CD14-positive monocyte (primary cell): Measurements from ENCODE around the gene NDUFC2. TPM values are rescaled to one million over a fixed set of nuclear protein-coding genes. Genes with fewer than 3 reads are reported as not detected.
"Not testable (repeated sequence)": the region's sequence is repeated elsewhere in the genome, so short reads cannot be mapped to it uniquely, and the experiment has no call there.

Experiments
- DNase-seq, 3 donors: peaks; one replicate each; pipeline ENCODE4 v3.0.0-alpha.2; 2011 to 2022
- H2AFZ ChIP-seq: 2 replicates; pipeline ENCODE4 v1.6.0; 2012; ENCODE audit warnings: mild to moderate bottlenecking, low read depth, low read length, inconsistent platforms; ENCODE audit not compliant: insufficient read depth, poor library complexity, severe bottlenecking
- H3K27ac ChIP-seq, 2 donors: 1 replicate in 1 of 2; 2 replicates in 1 of 2; pipeline ENCODE4 v1.5.1; 2012 to 2013; ENCODE audit warnings: low read length in 2 of 2, control low read depth in 1 of 2, inconsistent platforms in 1 of 2, low read depth in 1 of 2, mild to moderate bottlenecking in 1 of 2
- H3K27me3 ChIP-seq, 2 donors: one replicate each; pipeline versions ENCODE4 v1.6.0 to v1.6.1; 2011 to 2013; ENCODE audit warnings: low read length in 2 of 2; ENCODE audit not compliant: control insufficient read depth in 2 of 2, insufficient read depth in 2 of 2
- H3K36me3 ChIP-seq, 2 donors: replicated peaks in 1 of 2; 1 replicate in 1 of 2; 2 replicates in 1 of 2; pipeline versions ENCODE4 v1.5.1 to v1.6.1; 2012 to 2013; ENCODE audit warnings: low read length in 2 of 2, control low read depth in 1 of 2, inconsistent platforms in 1 of 2, mild to moderate bottlenecking in 1 of 2; ENCODE audit not compliant: insufficient read depth in 2 of 2, control insufficient read depth in 1 of 2
- H3K4me1 ChIP-seq, 2 donors: 1 replicate in 1 of 2; 2 replicates in 1 of 2; pipeline versions ENCODE4 v1.5.1 to v1.6.1; 2012 to 2013; ENCODE audit warnings: low read length in 2 of 2, control low read depth in 1 of 2, inconsistent platforms in 1 of 2, mild to moderate bottlenecking in 1 of 2, moderate library complexity in 1 of 2; ENCODE audit not compliant: insufficient read depth in 2 of 2, control insufficient read depth in 1 of 2
- H3K4me2 ChIP-seq: replicated peaks from 2 replicates; pipeline ENCODE3; 2012; ENCODE audit warnings: low read length, moderate library complexity, mild to moderate bottlenecking; ENCODE audit not compliant: poor library complexity, severe bottlenecking; ENCODE audit errors: extremely low read depth
- H3K4me3 ChIP-seq, 3 experiments: fragments of 200-600 bp in 1 of 3; sonication (generic) in 1 of 3; replicated peaks in 1 of 3; 1 replicate in 2 of 3; 2 replicates in 1 of 3; pipeline ENCODE4 v1.5.1; 2011 to 2013; ENCODE audit warnings: low read length in 3 of 3, mild to moderate bottlenecking in 3 of 3, control low read depth in 2 of 3, low read depth in 2 of 3, inconsistent platforms in 1 of 3, moderate library complexity in 1 of 3
- H3K79me2 ChIP-seq: 2 replicates; pipeline ENCODE4 v1.6.0; 2012; ENCODE audit warnings: mild to moderate bottlenecking, control low read depth, inconsistent platforms, low read length, moderate library complexity; ENCODE audit not compliant: insufficient read depth
- H3K9ac ChIP-seq: 2 replicates; pipeline ENCODE4 v1.6.0; 2017; ENCODE audit warnings: low read length, mild to moderate bottlenecking; ENCODE audit not compliant: insufficient read depth, poor library complexity, severe bottlenecking
- H3K9me3 ChIP-seq, 2 donors: replicated peaks in 1 of 2; 1 replicate in 1 of 2; 2 replicates in 1 of 2; pipeline versions ENCODE4 v1.5.1 to v1.6.1; 2012 to 2013; ENCODE audit warnings: low read length in 2 of 2, control low read depth in 1 of 2; ENCODE audit not compliant: control insufficient read depth in 1 of 2, insufficient read depth in 1 of 2
- H4K20me1 ChIP-seq: 2 replicates; pipeline ENCODE4 v1.6.0; 2012; ENCODE audit warnings: mild to moderate bottlenecking, low read length, control low read depth, moderate library complexity; ENCODE audit not compliant: insufficient read depth
- H3K27ac Mint-ChIP-seq, 7 donors: one replicate each; pipeline ENCODE4 v1.8.0; 2020; ENCODE audit warnings: mild to moderate bottlenecking in 7 of 7, mixed read lengths in 7 of 7, moderate library complexity in 6 of 7, inconsistent platforms in 2 of 7
- H3K27me3 Mint-ChIP-seq, 3 donors: one replicate each; pipeline ENCODE4 v1.8.0; 2021 to 2022; ENCODE audit warnings: low read depth in 3 of 3, mild to moderate bottlenecking in 3 of 3, mixed read lengths in 3 of 3, moderate library complexity in 3 of 3, inconsistent platforms in 1 of 3
- H3K36me3 Mint-ChIP-seq, 2 donors: one replicate each; pipeline ENCODE4 v1.8.0; 2020; ENCODE audit warnings: mixed read lengths in 2 of 2, inconsistent platforms in 1 of 2, mild to moderate bottlenecking in 1 of 2
- H3K4me1 Mint-ChIP-seq: one replicate; pipeline ENCODE4 v1.8.0; 2020; ENCODE audit warnings: mild to moderate bottlenecking, mixed read lengths
- H3K4me3 Mint-ChIP-seq, 2 donors: one replicate each; pipeline ENCODE4 v1.8.0; 2020; ENCODE audit warnings: mild to moderate bottlenecking in 2 of 2, mixed read lengths in 2 of 2, moderate library complexity in 1 of 2
- H3K9me3 Mint-ChIP-seq, 7 donors: one replicate each; pipeline ENCODE4 v1.8.0; 2020 to 2022; ENCODE audit warnings: mixed read lengths in 7 of 7, mild to moderate bottlenecking in 6 of 7, moderate library complexity in 6 of 7, inconsistent platforms in 2 of 7
- WGBS: methylation state at CpG from one replicate; pipeline ENCODE4 v1.1.5; 2013; ENCODE audit warnings: missing lambda C conversion rate; ENCODE audit not compliant: insufficient coverage; 5-methylcytosine and 5-hydroxymethylcytosine counted together
- intact Hi-C, 2 donors: fragments of 100-400 bp; cut with micrococcal nuclease; formaldehyde crosslinking; loops; one replicate each; pipeline versions ENCODE4 v1.15.0 to v1.15.1; 2023
- polyA plus RNA-seq, 3 donors: library from polyadenylated mRNA; depleted of rRNA in 1 of 3; unstranded in 2 of 3; stranded (reverse) in 1 of 3; fragments of 300-500 nt in 2 of 3; fragments of >200 nt in 1 of 3; fragmentation: Illumina TruSeq in 2 of 3; gene quantifications; 1 replicate in 2 of 3; 2 replicates in 1 of 3; pipeline ENCODE4 v1.2.3, GENCODE V29; 2012 to 2021
- TF ChIP-seq, protein P1 (sequence below): fragments of 200-600 bp; IDR thresholded peaks from one replicate; pipeline ENCODE4 v1.8.0; 2022; ENCODE audit warnings: antibody characterized with exemption, mild to moderate bottlenecking

The NDUFC2 gene
- polyA plus RNA-seq, 3 donors = 47.7 to 219 (median 209) TPM

DNA sequence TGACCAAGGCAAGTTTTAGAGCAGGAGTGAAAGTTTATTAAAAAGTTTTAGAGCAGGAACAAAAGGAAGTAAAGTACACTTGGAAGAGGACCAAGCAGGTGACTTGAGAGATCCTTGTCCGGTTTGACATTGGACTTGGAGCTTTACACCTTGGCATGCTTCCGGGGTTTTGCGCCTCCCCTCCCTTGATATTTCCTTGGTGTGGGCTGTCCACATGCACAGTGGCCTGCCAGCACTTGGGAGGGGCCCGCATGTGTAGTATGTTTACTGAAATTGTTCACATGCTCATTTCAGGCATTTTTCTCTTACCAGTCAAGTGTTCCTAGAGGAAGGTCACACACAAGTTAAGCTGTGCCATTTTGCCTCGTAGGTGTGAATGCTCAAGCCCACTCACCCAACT lies 35.0 kb downstream of the NDUFC2 start:
- Histone ChIP-seq H3K27me3 (no peaks in the 10 kb centered on the region), H3K9ac (no peak overlapping the region), H3K79me2 (no peaks in the 10 kb centered on the region), H3K4me1 (peaks cover 13 to 15% of the 10 kb centered on the region in 2 donors), H3K4me3 (no peak overlapping the region), H4K20me1 (no peaks in the 10 kb centered on the region), H3K27ac (no peak overlapping the region), H3K9me3 (no peaks in the 10 kb centered on the region), H2AFZ (no peak overlapping the region), H3K36me3 (no peaks in the 10 kb centered on the region), H3K4me2 (no peak overlapping the region)
- Mint-ChIP-seq H3K27me3 (peaks cover 0 to 3% (median 1%) of the 10 kb centered on the region in 3 donors), H3K4me1 (peaks cover 16% of the 10 kb centered on the region), H3K4me3 (no peak overlapping the region), H3K27ac (no peak overlapping the region), H3K9me3 (no peaks in the 10 kb centered on the region), H3K36me3 (no peaks in the 10 kb centered on the region)
- TF ChIP-seq, protein P1, sequence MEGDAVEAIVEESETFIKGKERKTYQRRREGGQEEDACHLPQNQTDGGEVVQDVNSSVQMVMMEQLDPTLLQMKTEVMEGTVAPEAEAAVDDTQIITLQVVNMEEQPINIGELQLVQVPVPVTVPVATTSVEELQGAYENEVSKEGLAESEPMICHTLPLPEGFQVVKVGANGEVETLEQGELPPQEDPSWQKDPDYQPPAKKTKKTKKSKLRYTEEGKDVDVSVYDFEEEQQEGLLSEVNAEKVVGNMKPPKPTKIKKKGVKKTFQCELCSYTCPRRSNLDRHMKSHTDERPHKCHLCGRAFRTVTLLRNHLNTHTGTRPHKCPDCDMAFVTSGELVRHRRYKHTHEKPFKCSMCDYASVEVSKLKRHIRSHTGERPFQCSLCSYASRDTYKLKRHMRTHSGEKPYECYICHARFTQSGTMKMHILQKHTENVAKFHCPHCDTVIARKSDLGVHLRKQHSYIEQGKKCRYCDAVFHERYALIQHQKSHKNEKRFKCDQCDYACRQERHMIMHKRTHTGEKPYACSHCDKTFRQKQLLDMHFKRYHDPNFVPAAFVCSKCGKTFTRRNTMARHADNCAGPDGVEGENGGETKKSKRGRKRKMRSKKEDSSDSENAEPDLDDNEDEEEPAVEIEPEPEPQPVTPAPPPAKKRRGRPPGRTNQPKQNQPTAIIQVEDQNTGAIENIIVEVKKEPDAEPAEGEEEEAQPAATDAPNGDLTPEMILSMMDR = no peak
- intact Hi-C loops = no loop called here
- 91% methylated on average over 4 of the region's 5 CpGs for whole genome bisulfite sequencing
- DNase-seq = no peak

DNA sequence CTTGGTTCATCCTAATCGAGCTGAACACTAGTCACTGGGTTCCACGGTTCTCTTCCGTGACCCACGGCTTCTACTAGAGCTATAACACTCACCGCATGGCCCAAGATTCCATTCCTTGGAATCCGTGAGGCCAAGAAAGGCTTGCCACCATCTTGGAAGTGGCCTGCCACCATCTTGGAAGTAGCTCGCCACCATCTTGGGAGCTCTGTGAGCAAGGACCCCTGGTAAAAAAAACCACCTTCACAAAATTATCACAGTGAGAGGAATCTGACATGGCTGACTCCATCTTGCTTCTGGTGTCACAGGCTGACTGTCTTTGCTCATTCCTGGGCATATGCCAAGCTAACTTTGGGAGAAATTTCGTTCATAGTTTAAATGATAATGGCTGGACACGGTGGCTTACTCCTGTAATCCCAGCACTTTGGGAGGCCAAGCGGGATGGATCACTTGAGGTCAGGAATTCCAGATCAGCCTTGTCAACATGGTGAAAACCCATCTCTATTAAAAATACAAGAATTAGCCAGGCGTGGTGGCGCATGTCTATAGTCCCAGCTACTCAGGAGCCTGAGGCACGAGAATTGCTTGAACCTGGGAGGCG lies 37.7 kb downstream of the NDUFC2 start:
- H2AFZ ChIP-seq = no peak overlapping the region
- Mint-ChIP-seq H3K27me3 (peaks cover 0 to 3% (median 1%) of the 10 kb centered on the region in 3 donors), H3K9me3 (no peaks in the 10 kb centered on the region), H3K4me3 (no peak overlapping the region), H3K4me1 (peaks cover 20% of the 10 kb centered on the region), H3K36me3 (no peaks in the 10 kb centered on the region), H3K27ac (no peak overlapping the region)
- no peak overlapping the region for H3K27ac ChIP-seq
- H3K4me2 ChIP-seq = no peak overlapping the region
- no peaks in the 10 kb centered on the region for H4K20me1 ChIP-seq
- no peak overlapping the region for H3K9ac ChIP-seq
- H3K79me2 ChIP-seq = no peaks in the 10 kb centered on the region
- no peaks in the 10 kb centered on the region for H3K27me3 ChIP-seq
- H3K36me3 ChIP-seq = no peaks in the 10 kb centered on the region
- peaks cover 17 to 20% of the 10 kb centered on the region in 2 donors for H3K4me1 ChIP-seq
- TF ChIP-seq, protein P1 = no peak
- no peak overlapping the region for H3K4me3 ChIP-seq
- intact Hi-C loops = no loop called here
- DNase-seq = no peak
- 99% methylated on average over 12 of the region's 14 CpGs for WGBS
- H3K9me3 ChIP-seq = no peaks in the 10 kb centered on the region

DNA sequence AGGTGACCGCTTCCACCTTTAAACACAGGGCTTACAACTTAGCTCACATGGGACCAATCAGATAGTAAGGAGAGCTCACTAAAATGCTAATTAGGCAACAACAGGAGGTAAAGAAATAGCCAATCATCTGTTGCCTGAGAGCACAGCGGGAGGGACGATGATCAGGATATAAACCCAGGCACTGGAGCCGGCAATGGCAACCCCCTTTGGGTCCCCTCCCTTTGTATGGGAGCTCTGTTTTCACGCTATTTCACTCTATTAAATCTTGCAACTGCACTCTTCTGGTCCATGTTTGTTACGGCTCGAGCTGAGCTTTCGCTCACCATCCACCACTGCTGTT lies 38.3 kb downstream of the NDUFC2 start:
- H3K9me3 ChIP-seq, H3K27me3 Mint-ChIP-seq, H3K4me3 ChIP-seq, H3K9ac ChIP-seq, intact Hi-C loops, H4K20me1 ChIP-seq, H3K4me3 Mint-ChIP-seq, H2AFZ ChIP-seq, H3K36me3 Mint-ChIP-seq, H3K27ac ChIP-seq, H3K27ac Mint-ChIP-seq, H3K27me3 ChIP-seq, DNase-seq, H3K9me3 Mint-ChIP-seq, H3K79me2 ChIP-seq, H3K36me3 ChIP-seq, H3K4me2 ChIP-seq: not testable (repeated sequence)
- H3K4me1 Mint-ChIP-seq = peaks cover 18% of the 10 kb centered on the region
- WGBS = 100% methylated on average over 4 of the region's 8 CpGs
- H3K4me1 ChIP-seq = peaks cover 15 to 19% of the 10 kb centered on the region in 2 donors
